Heart left ventricle (tissue), 13 donors: ENCODE data around the gene SLC35G2.

Source experiments
- POLR2A ChIP-seq, 2 donors: fragments of 450-650 bp; IDR thresholded peaks; one replicate each; pipeline ENCODE4 v1.6.1; 2017; ENCODE audit warnings: antibody characterized with exemption in 2 of 2, mild to moderate bottlenecking in 2 of 2, moderate library complexity in 2 of 2
- TF ChIP-seq, protein P1 (sequence below), 12 donors: fragments of 200-600 bp; sonication (generic) in 4 of 12; IDR thresholded peaks; one replicate each; pipeline versions ENCODE4 v1.5.0 to v1.8.0; 2018 to 2022; ENCODE audit warnings: antibody characterized with exemption in 12 of 12, mild to moderate bottlenecking in 5 of 12
- donor health status: ischemic (EF 13 %, LVEDD 7.1; RV severe dilation, severe dysfunction).
- donor health status: DM: no; HTN: yes; CAD: no.
- donor health status: DM: no; HTN: no; CAD: no.
- donor health status: ischemic (EF 25% LVEDD 6.9; RV normal size, moderate dysfunction).
- donor health status: ischemic (EF 25% LVEDD 5.7; RV mildly dilated, moderate dysfunction).
- donor health status: ischemic (EF 35%, LVEDD 5.7; RV mildly dilated, moderate dysfunction).
- donor health status: nonischemic (EF 11% LVEDD 7.7; RV severe dilation, severe dysfunction).
- donor health status: DM: yes; HTN: yes; CAD: no.
- donor health status: PGD.
- donor health status: ischemic (EF 29% LVEDD 5.4; RV normal size, mild dysfunction).
- donor health status: nonischemic (EF 23%, LVEDD 6.1; RV moderate dilation, normal function).

DNA sequence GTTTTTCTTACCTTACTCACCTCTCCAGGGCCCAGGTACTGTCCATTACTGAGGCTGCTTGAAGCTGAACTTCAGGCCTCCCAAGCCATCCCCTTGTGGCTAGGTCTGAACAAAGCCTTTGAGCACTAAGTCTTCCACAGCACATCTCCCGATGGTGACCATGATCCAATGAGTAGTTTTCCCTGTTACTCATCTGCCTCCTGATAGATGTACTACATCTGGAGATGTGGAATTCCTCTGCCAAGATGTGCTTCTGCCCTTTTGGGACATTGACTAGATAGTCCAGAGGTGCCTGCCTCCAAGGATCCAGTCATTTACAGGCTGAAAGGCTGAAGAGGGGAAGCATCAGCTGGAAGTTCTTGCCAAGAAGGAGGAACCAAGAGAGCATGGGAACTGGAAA is 28.9 kb upstream of the SLC35G2 start:
- TF ChIP-seq, protein P1, sequence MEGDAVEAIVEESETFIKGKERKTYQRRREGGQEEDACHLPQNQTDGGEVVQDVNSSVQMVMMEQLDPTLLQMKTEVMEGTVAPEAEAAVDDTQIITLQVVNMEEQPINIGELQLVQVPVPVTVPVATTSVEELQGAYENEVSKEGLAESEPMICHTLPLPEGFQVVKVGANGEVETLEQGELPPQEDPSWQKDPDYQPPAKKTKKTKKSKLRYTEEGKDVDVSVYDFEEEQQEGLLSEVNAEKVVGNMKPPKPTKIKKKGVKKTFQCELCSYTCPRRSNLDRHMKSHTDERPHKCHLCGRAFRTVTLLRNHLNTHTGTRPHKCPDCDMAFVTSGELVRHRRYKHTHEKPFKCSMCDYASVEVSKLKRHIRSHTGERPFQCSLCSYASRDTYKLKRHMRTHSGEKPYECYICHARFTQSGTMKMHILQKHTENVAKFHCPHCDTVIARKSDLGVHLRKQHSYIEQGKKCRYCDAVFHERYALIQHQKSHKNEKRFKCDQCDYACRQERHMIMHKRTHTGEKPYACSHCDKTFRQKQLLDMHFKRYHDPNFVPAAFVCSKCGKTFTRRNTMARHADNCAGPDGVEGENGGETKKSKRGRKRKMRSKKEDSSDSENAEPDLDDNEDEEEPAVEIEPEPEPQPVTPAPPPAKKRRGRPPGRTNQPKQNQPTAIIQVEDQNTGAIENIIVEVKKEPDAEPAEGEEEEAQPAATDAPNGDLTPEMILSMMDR (IDR thresholded peaks at IDR 0.05): no peak
- no peak for TF ChIP-seq POLR2A (IDR thresholded peaks at IDR 0.05)
